Transverse colon (tissue), 4 donors: Measurements from ENCODE around the gene MGST3. TPM values are rescaled to one million over a fixed set of nuclear protein-coding genes. Genes with fewer than 3 reads are reported as not detected.

Experiments
- DNase-seq: peaks from one replicate; pipeline ENCODE4 v3.0.0-alpha.2; 2019
- H3K27ac ChIP-seq, 4 donors: fragments of 200-600 bp; sonication (generic); 2 replicates each; pipeline ENCODE4 v1.5.1; 2016 to 2018; ENCODE audit warnings: inconsistent platforms in 4 of 4
- H3K27me3 ChIP-seq: fragments of 200-600 bp; sonication (generic); 2 replicates; pipeline ENCODE4 v1.5.1; 2017; ENCODE audit warnings: inconsistent platforms
- H3K36me3 ChIP-seq, 4 donors: fragments of 200-600 bp; sonication (generic); 2 replicates each; pipeline ENCODE4 v1.5.1; 2017 to 2019; ENCODE audit warnings: inconsistent platforms in 4 of 4
- H3K4me1 ChIP-seq, 4 donors: fragments of 200-600 bp; sonication (generic); 2 replicates each; pipeline ENCODE4 v1.5.1; 2017 to 2020; ENCODE audit warnings: inconsistent platforms in 4 of 4
- H3K4me3 ChIP-seq, 4 donors: fragments of 200-600 bp; sonication (generic); 1 replicate in 1 of 4; 2 replicates in 3 of 4; pipeline versions ENCODE4 v1.5.1 to v1.6.1; 2017 to 2019; ENCODE audit warnings: inconsistent platforms in 4 of 4
- H3K9me3 ChIP-seq, 2 donors: fragments of 200-600 bp; sonication (generic); 2 replicates each; pipeline ENCODE4 v1.5.1; 2017 to 2019; ENCODE audit warnings: inconsistent platforms in 2 of 2
- CTCF ChIP-seq, 5 experiments: fragments of 200-600 bp in 3 of 5; fragments of 450-650 bp in 2 of 5; sonication (generic) in 3 of 5; IDR thresholded peaks; 1 replicate in 2 of 5; 2 replicates in 3 of 5; pipeline ENCODE4 v1.5.1; 2016 to 2017; ENCODE audit warnings: antibody characterized with exemption in 5 of 5, inconsistent platforms in 3 of 5, mild to moderate bottlenecking in 2 of 5, moderate library complexity in 1 of 5
- EP300 ChIP-seq: sonication (generic); formaldehyde crosslinking; IDR thresholded peaks from one replicate; pipeline ENCODE4 v1.6.1; 2017; ENCODE audit warnings: antibody characterized with exemption, low read depth
- POLR2A ChIP-seq: fragments of 450-650 bp; IDR thresholded peaks from one replicate; pipeline ENCODE4 v1.6.1; 2016; ENCODE audit warnings: antibody characterized with exemption, mild to moderate bottlenecking, moderate library complexity
- POLR2AphosphoS5 ChIP-seq, 3 donors: sonication (generic); formaldehyde crosslinking; IDR thresholded peaks; one replicate each; pipeline ENCODE4 v1.6.1; 2016; ENCODE audit warnings: antibody characterized with exemption in 3 of 3
- whole genome bisulfite sequencing, 2 donors: methylation state at CpG; one replicate each; pipeline ENCODE4 v1.1.5; 2018; ENCODE audit warnings: low coverage in 1 of 2; 5-methylcytosine and 5-hydroxymethylcytosine counted together
- in situ Hi-C, 4 donors: fragments of 200-750 bp; cut with MboI; loops; one replicate each; pipeline versions ENCODE4 v1.15.0 to v1.15.1; 2017; ENCODE audit warnings: low sequenced_read_pairs in 3 of 4, low pct_ligation_motif_present in 1 of 4, low pct_unique_long_range_greater_than_20kb in 1 of 4
- intact Hi-C: fragments of 100-400 bp; cut with DNase I; formaldehyde crosslinking; loops from one replicate; pipeline ENCODE4 v1.15.1; 2023; ENCODE audit warnings: low total_unique reads
- total RNA-seq, 4 donors: library from RNA; depleted of rRNA; stranded (reverse); fragments of >200 nt; gene quantifications; one replicate each; pipeline ENCODE4 v1.1.0, GENCODE V29; 2016

MGST3 gene
- total RNA-seq, 4 donors from 2014 or later, result 84.4 to 387 (median 220) TPM

GRCh38 chr1:165671526-165671925 lies 40.5 kb downstream of the MGST3 start:
- whole genome bisulfite sequencing, 2 donors, result 86 to 95% methylated on average over 2 of the region's 2 CpGs
- no peak overlapping the region for H3K27ac ChIP-seq
- in situ Hi-C loops (no loop called here), intact Hi-C loops (no loop called here)
- peaks cover 0 to 35% (median 13%) of the 10 kb centered on the region in 4 donors for H3K36me3 ChIP-seq
- TF ChIP-seq CTCF (IDR thresholded peaks at IDR 0.05) (no peak), POLR2AphosphoS5 (IDR thresholded peaks at IDR 0.05) (no peak), POLR2A (no peak), EP300 (no peak)
- no peaks in the 10 kb centered on the region for H3K9me3 ChIP-seq
- DNase-seq, result no peak
- no peaks in the 10 kb centered on the region for H3K27me3 ChIP-seq
- no peak overlapping the region for H3K4me3 ChIP-seq
- H3K4me1 ChIP-seq, result no peaks in the 10 kb centered on the region

- TF ChIP-seq EP300 (no peak), POLR2AphosphoS5 (IDR thresholded peaks at IDR 0.05) (no peak)
- in situ Hi-C loops (no loop called here), intact Hi-C loops (no loop called here)
- Histone ChIP-seq H3K9me3 (no peaks in the 10 kb centered on the region), H3K27ac (no peak overlapping the region), H3K27me3 (no peaks in the 10 kb centered on the region), H3K36me3 (peaks cover 0 to 30% (median 3%) of the 10 kb centered on the region in 4 donors), H3K4me3 (no peak overlapping the region), H3K4me1 (no peaks in the 10 kb centered on the region)
- DNase-seq, result no peak
- 94 to 98% methylated on average over 6 to 8 of the region's 8 CpGs for WGBS, 2 donors
Observed at GRCh38 chr1:165674599-165674998, 43.6 kb downstream of the MGST3 start.

GRCh38 chr1:165675794-165676193 lies 44.8 kb downstream of the MGST3 start:
- H3K27ac ChIP-seq, result no peak overlapping the region
- no peak overlapping the region for H3K4me3 ChIP-seq
- in situ Hi-C loops, result no loop called here
- H3K9me3 ChIP-seq, result no peaks in the 10 kb centered on the region
- intact Hi-C loops, result no loop called here
- H3K4me1 ChIP-seq, result no peaks in the 10 kb centered on the region
- peaks cover 0 to 33% (median 4%) of the 10 kb centered on the region in 4 donors for H3K36me3 ChIP-seq
- H3K27me3 ChIP-seq, result no peaks in the 10 kb centered on the region
- no peak for TF ChIP-seq POLR2A
- no peak for TF ChIP-seq POLR2AphosphoS5 (IDR thresholded peaks at IDR 0.05)
- no peak for TF ChIP-seq EP300
- no peak for TF ChIP-seq CTCF (IDR thresholded peaks at IDR 0.05)
- WGBS, 2 donors, result 96 to 100% methylated on average over 1 of the region's 1 CpG
- no peak for DNase-seq

- no peaks in the 10 kb centered on the region for H3K4me1 ChIP-seq
- H3K27me3 ChIP-seq, result no peaks in the 10 kb centered on the region
- H3K9me3 ChIP-seq, result no peaks in the 10 kb centered on the region
- intact Hi-C loops, result no loop called here
- TF ChIP-seq POLR2A (no peak), CTCF (IDR thresholded peaks at IDR 0.05) (no peak), POLR2AphosphoS5 (IDR thresholded peaks at IDR 0.05) (no peak), EP300 (no peak)
- WGBS, 2 donors, result 0 to 11% methylated on average over 2 of the region's 2 CpGs
- in situ Hi-C loops, result no loop called here
- no peak overlapping the region for H3K4me3 ChIP-seq
- DNase-seq, result no peak
- no peak overlapping the region for H3K27ac ChIP-seq
- H3K36me3 ChIP-seq, result peaks cover 0 to 37% (median 15%) of the 10 kb centered on the region in 4 donors
Observed at GRCh38 chr1:165678509-165678908, 47.5 kb downstream of the MGST3 start.
